Fibroblast of peridontal ligament (primary cell): ENCODE data around the gene MLN.

ENCODE experiments used
- DNase-seq: peaks from one replicate; pipeline ENCODE4 v3.0.0-alpha.2; 2010; ENCODE audit errors: extremely low read depth

MLN gene, protein sequence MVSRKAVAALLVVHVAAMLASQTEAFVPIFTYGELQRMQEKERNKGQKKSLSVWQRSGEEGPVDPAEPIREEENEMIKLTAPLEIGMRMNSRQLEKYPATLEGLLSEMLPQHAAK

DNA sequence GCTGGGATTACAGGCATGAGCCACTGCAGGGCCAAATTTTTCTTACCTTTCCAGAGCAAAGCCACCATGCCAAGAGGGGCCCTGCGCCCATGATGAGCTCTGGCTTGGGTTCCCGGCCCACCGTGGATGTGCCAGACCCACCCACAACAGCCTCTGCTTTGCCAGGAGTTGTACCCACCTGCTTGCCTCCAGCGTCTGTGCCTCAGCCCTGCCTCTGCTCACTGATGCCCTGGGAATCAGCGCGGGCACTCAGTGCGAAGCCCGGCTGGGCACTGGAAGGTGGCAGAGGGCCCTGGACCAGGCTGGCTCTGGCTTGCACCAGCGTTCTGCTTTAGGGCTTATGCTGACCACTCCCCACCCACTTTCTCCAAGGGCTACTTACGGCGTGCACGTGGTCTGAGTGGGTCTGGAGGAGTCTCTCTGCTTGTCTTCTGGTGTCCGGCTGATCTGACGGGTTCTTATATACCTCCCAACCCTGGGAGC is at the start of gene MLN:
Gene MLN, minus strand, starts transcription at position 433 of the 483 bp plus-strand sequence. CDS start 2,840 bp downstream, outside the sequence.
- no peak for DNase-seq

DNA sequence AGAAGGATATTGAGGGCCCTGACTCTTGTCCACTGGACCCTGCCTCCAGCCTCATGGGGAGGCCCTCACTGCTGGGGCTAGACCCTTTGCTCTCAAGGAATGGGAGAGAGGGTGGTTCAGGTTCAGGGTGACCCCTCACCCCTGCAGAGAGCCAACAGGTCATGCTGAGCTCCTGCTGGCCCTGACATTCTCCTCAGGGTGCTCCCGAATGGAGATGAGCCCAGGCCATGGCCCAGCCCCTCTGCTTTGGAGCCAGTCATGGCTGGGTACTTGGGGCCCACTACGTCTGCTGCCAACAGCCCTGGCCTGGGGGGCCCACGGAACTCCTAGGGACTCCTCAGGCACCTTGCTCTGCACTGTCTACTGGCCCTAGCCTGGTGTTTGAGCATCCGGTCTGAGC is 49.2 kb upstream of the MLN start:
- no peak for DNase-seq

DNA sequence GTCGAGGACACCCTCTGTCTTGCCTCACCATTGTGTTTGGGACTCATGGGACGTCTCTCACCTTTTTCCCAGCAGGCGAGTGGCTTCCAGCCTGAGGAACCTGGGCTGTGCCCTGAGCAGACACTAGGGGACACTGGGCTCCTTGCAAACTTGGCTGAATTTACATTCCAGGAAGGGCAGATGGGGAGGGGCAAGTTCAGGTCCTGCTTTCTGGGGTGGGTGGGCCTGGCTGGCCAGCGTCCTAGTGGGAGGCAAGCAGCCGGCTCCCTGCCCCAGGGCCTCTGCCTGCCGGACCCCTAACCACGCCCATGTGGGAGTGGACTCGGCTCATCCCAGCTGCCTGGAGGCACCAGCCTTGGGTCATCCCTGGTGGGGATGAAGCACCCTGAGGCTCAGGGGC is 48.2 kb upstream of the MLN start:
- peak; percentile 2 for DNase-seq

DNA sequence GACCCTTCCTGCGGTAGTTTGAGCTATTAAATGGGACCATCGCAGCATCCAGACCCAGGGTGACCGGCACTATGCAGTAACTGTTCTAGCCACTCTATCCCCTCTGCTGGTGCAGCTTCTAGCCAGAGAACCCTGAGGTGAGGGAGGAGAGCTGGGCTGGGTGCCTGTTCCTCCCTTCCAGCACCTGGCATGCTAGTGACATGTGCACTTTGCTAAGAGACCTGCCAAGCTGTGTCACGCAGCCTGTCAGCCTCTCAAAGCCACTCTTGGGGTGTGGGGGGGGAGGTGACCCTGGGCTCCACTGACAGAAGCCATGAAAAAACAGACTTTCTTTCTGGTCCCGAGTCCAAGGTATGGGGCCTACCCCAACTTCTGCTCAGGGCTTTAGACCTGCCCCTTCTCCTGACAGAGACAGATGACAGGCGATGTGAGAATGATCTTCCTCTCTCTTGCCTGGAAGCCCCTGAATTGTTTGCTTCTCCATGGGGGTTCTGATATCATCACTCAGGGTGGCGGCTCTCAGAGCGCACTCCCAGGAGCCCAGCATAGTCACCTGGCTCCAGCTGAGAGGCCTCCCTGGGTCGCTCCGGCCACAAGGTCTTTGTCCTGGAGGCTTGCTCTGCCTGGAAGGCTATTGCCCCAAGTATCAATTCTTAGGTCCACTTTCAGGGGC is 47.2 kb upstream of the MLN start:
- DNase-seq: no peak

- no peak for DNase-seq
These were observed 46.5 kb upstream of the MLN start for GRCh38 chr6:33850296-33850695.

- DNase-seq: no peak
These were observed 45.8 kb upstream of the MLN start for GRCh38 chr6:33849500-33850075.

DNA sequence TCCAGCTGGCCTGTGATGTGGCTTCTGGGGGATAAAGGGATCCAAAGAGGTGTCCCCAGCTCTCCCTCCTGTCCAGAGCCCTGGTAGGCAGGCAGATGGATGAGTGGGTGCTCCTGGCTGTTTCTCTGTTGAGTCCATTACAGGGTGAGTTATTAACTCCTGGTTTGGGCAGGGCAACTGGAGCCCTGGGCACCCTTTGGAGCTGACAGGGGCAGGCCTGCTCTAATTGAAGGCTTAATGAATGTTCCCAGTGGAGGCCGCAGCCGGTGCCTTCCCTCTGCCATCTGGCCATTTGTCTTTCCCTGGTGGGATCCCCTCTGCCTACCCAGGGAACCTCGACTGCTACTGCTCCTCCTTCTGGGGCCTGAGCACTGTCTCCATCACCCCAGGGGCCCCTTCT is 44.7 kb upstream of the MLN start:
- no peak for DNase-seq

- no peak for DNase-seq
These were observed 44.1 kb upstream of the MLN start for GRCh38 chr6:33847867-33848266.

DNA sequence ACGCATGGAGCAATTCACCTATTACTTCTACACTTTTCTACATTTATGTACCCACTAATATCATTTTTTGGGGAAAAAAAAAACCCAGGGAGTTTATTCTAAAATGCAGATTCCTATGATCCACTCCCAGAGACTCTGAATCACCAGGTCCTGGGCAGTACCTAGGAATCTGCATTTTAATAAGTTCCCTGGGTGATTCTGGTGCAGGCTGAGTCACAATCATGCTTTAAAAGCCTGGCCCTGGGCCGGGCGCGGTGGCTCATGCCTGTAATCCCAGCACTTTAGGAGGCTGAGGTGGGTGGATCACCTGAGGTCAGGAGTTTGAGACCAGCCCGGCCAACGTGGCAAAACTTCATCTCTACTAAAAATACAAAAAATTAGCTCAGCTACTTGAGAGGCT is 43.3 kb upstream of the MLN start:
- no peak for DNase-seq

DNA sequence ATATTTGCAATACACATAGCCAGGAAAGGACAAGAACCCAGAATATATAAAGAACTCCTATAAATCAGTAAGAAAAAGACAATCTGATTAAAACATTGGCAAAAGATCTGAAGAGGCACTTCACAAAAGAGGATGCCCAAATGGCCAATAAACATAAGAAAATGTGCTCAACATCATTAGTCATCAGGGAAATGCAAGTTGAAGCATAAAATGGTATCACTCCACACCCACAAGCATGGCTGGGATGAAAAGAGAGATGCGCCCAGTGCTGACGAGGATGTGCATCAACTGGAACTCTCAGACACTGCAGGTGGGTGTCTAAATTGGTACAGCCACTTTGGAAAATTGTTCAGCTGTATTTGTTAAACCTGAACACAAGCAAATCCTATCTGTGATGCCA is 42.4 kb upstream of the MLN start:
- DNase-seq: no peak

DNA sequence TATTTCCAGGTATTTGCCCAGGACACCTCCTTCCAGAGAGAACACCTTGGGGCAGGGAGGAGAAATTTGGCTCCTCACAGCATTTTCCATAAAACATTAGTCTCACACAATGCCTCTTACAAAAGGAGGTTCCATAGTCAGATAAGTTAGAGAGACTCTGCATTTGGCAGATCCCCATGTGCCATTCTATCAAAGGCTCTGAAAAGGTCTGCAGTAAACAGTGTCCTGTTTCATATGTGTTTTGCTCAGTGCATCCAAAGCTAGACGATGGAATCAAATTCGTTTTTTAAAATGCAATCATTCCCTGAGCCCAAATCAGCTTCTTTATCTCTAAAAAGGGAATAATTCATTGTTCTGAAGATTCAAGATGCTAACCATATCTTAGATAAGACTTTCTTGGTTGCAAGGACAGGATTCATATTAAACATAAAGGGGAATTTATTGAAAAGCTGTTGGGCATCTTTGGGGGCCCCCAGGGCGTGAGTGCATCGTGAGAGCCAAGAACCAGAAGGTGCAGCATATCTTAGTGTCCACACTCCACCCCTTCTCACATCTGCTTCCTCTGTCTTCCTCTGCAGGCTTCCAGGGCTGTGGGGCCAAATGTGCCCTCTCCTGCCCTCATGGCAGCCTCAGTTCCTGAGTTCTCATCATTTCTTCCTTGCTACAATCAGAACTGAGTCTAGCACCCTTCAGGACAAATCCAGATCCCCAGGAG is 41.4 kb upstream of the MLN start:
- no peak for DNase-seq

GRCh38 chr6:33843131-33844121 is 39.6 kb upstream of the MLN start:
- no peak for DNase-seq

GRCh38 chr6:33841868-33842267 is 38.1 kb upstream of the MLN start:
- DNase-seq: no peak

- no peak for DNase-seq
These were observed 37.3 kb upstream of the MLN start for GRCh38 chr6:33841070-33841469.

- peak; percentile 95 for DNase-seq
These were observed 36.5 kb upstream of the MLN start for GRCh38 chr6:33840048-33840926.

DNA sequence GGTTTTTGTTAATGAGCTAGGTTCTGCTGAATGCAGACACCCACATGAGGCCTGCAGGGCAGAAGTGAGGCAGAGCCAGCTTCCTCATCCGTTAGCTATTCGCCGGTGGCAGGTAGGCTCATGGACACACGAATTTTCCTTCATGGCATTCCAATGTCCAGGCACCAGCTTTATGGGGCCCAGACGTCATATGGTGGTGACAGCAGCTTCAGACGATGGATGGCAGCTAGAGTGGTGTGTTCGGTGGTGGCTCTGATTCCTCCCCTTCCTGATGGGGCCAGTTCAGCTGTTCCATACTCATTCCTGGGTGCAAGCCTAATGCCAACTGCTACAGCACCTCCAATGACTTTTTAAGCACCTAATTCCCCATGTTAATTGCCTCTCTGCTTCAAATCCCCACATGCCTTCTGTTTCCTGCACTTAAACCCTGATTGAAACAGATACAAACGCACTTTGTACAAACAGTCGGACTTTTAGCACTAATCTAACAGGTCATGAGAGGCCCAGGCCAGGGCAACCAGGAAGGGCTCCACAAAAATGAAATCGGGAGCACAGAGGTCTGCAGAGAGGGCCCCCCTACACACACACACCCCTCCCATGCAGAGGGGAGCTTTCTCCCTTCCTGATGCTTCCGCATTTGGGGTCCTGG is 35.7 kb upstream of the MLN start:
- DNase-seq: no peak

- DNase-seq: no peak
These were observed 35.2 kb upstream of the MLN start for GRCh38 chr6:33838983-33839382.

DNA sequence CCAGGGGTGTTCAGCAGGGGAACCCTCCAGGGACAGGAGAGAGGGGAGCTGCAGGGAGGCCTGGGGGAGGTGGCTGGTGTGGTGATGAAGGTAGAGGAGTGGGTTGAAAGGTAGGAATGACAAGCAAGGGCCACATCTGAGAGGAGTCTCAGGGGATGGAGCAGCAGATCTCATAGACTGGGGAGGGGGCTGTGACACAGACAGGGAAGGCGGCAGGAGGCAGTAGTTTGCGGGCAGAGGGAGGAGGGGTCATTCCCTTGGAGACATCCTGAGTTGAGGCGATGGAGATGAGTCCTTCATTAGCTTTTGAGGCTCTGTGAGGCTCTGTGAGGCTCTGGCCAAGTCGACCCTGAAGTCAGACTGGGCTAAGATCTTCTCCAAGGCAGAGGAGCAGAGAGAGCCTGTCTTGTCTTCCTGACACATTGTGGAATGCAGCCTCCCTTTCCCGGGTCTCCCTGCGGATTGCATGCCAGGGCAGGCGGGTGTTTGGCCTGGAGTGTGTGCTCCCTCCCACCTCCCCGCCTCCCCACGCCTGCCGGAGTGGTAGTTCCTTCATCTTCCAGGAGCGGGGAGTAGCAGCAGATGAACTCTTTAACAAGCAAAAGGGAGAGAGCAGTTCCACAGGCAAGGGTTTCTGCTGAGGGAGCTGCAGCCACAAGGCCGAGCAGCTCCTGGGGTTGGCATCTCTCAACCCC is 34.3 kb upstream of the MLN start:
- peak; percentile 13 for DNase-seq

DNA sequence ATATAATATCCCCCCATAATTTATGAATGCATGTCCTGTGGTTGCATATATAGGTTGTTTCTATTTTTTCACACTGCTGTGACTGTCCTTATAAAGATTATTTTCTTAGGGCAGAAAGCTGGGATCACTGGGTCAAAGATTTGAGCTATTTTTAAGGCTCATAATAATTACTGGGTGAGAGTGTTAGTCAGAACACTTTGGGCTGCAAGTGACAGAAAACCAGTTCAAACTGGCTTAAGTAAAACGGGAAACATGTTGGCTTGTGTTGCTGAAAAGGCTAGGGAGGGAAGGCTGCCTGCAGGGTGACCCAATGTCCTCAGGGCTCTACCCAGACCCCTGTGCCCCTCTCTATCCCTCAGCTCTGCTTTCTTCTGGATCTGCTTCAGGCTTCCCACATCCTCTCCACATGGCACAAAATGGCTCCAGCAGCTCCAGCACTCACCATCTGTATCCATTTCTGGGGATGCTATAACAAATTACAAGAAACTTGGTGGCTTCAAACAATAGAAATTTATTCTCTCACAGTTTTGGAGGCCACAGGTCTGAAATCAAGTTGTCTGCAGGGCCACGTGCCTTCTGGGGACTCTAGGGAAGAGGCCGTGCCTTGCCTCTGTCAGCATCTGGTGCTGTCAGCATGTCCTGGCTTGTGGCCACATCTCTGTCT is 33.1 kb upstream of the MLN start:
- no peak for DNase-seq
